G401 (cell line): ENCODE results near the gene INAFM2. TPM values are rescaled to one million over a fixed set of nuclear protein-coding genes. Genes with fewer than 3 reads are reported as not detected.
A peak's percentile ranks its signal among the peaks of the same experiment; 100 is the strongest.

ENCODE experiments used
- DNase-seq: peaks from one replicate; pipeline ENCODE4 v3.0.0-alpha.2; 2015; ENCODE audit warnings: low spot score
- in situ Hi-C: cut with HindIII; loops from 2 replicates; pipeline ENCODE4 v1.10.0; 2016; ENCODE audit warnings: low sequenced_read_pairs, mixed read lengths
- total RNA-seq: library from RNA; depleted of rRNA; stranded (reverse); fragments of >200 nt; shearing (Covaris generic); gene quantifications from 2 replicates; pipeline ENCODE4 v1.2.3, GENCODE V29; 2014

Gene INAFM2
- total RNA-seq, 1 experiment from 2014 or later, result 203 TPM

- in situ Hi-C loops, result no loop called here
- no peak for DNase-seq
Observed at GRCh38 chr15:40302288-40302886, 21.1 kb upstream of the INAFM2 start.

DNA sequence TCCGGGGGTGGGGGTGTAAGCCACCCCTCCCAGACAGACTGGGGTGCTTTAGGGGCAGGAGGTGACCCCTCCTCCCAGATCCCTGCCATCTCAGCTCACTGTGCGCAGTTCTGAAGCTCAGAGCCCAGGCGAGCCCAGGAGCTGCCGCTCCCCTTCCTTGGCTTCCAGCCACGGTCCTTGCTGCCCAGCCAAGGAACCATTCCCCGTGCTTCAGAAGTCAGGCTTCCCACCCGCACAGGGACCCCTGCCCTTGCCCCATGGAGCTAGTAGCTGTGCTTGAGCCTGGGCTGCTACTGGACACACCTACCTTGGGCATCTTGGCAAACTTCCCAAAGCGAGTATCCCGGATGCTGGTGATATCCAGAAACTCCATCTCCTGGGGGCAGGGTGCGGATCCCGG, 20.5 kb upstream of the INAFM2 start:
- in situ Hi-C loops, result no loop called here
- no peak for DNase-seq

DNA sequence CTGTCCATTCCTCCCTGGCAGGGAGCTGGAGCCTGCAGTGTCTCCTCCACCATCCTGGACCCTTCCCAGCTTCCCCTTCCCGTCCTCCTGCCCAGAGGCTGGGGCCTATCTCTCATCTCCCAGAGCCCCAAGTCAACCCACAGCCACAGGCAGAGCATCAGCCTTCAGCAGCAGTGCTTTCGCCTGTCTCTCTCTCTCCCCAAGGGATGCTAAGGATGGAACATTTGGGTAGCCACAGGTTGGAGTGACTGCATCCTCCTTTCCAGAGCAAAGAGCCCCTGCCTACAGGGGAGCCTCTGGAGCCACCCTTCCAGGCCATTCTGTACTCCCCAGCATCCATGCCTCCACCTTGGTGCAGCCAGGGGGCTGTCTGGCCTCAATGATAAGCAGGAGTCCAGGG, 19.9 kb upstream of the INAFM2 start:
- in situ Hi-C loops, result no loop called here
- no peak for DNase-seq

- no peak for DNase-seq
- in situ Hi-C loops, result no loop called here
Observed at GRCh38 chr15:40305281-40305680, 18.2 kb upstream of the INAFM2 start.

DNA sequence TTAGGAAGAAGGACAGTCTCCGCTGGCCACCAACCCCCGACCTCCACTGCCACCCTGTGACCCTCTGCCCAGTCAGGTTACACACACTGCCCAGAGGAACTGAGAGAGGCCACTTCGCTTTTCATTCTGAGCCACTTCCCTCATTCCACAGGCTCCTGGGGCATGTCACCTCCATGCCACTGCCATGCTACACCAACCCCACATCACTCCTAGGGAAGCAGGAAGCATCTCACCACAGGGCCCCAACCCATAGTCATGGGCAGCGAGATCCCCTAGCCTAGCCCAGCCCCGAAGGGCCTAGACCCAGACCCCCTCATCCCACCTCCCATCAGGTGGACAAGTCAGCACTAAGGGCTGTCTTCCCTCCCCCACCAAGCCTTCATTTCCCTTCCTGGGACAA, 17.1 kb upstream of the INAFM2 start:
- in situ Hi-C loops, result no loop called here
- no peak for DNase-seq

DNA sequence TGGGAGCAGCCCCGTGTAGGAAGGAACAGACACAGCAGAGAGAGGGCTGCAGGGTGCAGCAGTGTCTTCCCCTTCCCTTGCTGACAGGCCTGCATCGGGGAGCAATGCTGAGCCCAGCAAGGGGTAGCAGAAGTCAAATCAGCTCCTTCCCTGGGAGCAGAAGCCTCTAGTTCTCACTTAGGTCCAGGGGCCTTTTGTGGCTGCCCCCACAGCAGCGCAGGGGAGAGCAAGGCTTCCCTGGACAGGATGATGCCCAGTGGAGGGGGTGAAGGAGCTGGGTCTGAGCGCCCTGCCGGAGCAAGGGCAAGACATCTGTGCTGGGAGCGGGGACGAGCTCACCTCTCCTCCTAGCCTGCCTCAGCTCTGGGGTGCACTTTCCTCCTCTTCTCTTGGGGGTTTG, 16.6 kb upstream of the INAFM2 start:
- no peak for DNase-seq
- in situ Hi-C loops, result no loop called here

DNA sequence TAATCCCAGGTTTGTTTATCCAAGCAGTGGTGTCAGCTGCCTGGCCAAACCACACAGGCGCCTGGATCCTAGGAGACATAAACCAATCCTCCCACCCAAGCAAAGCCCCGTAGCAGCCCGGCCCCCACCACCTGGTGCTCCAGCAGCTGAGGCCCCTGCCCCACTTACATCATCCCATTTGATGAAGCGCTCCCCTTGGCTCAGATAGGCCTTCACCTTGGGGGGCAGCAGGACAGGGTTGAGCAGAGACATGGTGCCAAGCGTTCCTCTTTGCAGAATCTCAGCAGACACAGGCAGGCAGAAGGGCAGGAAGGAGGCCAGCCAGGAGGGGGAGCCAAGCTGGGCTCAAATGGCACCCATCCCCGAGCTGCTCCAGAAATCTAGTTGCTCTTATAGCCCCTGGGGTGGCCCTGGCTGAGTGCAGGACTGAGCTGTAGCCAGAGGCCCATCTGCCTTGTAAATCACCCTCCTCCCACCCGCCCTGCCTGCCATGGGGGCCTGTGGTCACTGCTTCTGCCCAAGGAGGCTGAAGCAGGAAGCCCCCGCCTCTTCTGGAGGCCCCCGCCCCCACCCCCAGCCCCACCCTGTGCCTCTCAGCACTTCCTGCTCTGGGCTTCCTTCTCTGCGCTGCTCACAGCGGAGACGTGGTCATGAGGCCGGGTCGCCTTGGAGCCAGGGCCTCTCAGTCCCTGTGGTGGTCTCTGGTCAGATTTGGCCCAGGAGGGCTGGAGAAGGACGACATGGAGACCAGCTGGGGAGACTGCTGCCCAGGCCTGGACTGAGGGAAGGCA, 15.9 kb upstream of the INAFM2 start, which contains the start of gene PLCB2:
TSS of gene PLCB2 (minus strand) at position 515 of the 791 bp plus-strand sequence. CDS start at position 252, 263 bp downstream.
- no peak for DNase-seq
- in situ Hi-C loops, result no loop called here

- DNase-seq, result no peak
- in situ Hi-C loops, result no loop called here
Observed at GRCh38 chr15:40309344-40309862, 14.1 kb upstream of the INAFM2 start.

DNA sequence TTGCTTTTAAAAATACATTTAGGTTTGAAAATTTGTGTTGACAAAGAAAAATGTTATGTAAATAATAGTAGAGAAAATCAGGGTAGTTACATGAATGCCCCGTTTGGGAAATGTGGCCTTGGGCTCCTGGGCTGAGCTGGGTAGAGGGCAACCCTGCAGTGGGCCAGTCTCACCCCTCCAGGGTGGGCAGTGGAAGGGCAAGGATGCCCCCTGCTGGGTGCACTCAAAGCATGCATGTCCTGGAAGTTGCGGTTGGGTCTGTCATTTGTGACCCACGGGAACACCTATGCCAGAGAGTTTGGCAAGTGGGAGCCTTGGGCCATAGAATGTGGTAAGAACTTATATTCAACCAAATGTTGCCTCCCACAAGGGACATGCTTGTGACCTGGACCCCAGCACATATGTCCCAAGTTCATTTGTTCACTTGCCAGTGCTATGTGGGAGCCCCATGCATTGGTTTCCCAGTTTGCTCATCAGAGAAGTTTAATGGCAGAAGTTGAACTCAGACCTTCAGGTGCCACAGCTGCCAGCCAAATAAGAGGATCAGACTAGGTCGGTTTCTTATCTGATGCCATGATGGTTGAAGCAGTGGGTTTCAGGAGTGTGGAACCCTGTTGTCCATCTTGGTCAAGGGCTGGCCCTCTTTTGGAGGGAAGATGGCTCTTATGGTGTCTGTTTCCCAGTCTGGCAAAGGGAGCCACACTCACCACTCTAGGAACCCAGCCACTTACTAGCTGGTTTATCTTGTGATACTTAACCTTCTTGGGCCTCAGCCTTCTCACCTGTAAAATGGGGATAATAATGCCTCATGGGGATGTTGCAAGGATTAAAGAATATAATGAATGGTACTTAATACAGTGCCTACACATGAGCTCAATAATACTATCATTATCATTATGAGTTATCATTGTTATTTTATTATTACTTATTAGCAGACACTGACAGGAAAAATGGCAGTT, 13.2 kb upstream of the INAFM2 start:
- in situ Hi-C loops, result no loop called here
- DNase-seq, result no peak

DNA sequence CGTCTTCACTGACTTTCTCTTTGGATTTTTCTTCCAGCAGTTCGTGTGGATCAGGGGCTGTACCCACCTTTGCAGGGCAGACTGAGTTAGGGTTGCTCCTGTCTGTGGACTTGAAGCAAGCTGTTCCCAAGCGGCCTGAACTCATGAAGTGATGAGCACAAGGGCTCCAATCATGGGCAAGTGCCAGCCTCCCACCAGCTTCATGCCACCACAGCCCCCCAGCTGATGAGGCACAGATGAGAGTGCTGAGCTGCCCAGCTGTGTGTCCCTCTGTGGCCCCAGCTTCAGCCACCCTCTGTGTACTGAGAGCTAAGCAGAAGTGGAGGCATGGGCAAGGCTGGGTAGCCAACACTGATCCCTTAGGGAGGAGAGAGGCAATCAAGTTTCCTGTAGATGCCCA, 12.5 kb upstream of the INAFM2 start:
- no peak for DNase-seq

DNA sequence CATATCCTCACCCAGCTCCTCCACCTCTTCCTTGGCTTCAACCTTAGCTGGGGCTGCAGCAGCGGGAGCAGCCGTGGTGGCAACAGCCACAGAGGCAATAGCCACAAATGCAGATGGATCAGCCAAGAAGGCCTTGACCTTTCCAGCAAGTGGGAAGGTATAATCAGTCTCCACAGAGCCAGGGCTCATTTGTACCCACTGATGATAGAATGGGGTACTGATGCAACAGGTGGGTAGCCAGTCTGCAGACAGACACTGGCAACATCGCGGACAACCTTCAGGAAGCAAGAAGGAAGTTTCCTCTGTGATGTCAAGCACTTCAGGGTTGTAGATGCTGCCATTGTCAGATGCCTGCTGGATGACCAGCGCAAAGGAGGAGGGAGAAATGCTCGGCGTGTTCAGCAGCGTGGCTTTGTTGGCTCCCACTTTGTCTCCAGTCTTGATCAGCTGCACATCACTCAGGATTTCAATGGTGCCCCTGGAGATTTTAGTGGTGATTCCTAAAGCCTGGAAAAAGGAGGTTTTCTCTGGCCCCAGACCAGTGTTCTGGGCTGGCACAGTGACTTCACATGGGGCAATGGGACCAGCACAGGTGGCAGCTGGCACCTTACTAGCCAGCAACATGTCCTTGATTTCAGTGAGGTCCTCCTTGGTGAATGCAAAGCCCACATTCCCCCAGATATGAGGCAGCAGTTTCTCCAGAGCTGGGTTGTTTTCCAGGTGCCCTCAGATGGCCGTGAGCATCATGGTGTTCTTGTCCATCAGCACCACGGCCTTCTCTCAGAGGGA, 10.9 kb upstream of the INAFM2 start:
- DNase-seq, result no peak
- in situ Hi-C loops, result no loop called here

More for the DNA sequence above, 12.5 kb upstream of the INAFM2 start:
- in situ Hi-C loops, result no loop called here

GRCh38 chr15:40313531-40314398, 9.7 kb upstream of the INAFM2 start:
- in situ Hi-C loops, result no loop called here

GRCh38 chr15:40314723-40315276, 8.7 kb upstream of the INAFM2 start:
- in situ Hi-C loops, result no loop called here
- DNase-seq, result no peak

More at GRCh38 chr15:40313531-40314398, 9.7 kb upstream of the INAFM2 start:
- DNase-seq, result peak; percentile 87

DNA sequence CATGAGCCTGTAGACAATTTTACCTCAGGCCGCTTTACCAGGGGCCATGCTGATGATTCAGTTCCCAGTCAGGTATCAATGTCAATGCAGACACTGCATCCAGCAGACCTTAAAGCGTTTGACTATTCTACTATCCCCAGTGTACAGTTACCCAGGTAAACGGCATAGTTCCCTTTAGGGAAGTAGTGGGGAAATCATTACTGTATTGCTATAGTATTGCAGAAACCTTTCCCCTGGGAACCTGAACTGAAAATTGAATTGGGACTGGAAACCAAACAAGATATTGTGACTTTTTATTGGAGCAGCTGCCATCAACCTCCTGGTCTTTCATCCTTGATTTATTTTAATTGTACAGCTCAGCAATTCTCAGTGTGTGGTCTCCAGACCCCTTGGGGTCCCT, 6.6 kb upstream of the INAFM2 start:
- in situ Hi-C loops, result no loop called here
- no peak for DNase-seq

DNA sequence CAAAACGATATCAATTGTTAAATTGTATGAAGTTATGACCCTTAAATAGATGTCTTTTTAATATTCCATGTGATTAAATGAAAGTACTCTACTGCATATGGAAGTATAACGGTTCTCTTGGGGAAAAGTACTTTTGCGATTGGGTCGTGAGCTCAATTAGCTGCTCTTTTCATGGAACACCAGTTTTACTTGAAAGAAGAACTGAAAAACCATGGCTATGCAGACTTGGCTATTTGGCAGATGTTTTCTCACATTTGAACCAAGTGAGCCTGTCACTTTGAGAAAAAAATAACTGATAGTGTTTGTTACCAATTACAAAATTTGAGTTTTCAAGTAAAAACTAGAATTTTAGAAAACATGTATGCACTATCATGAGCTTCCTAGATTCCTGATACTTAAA, 5.9 kb upstream of the INAFM2 start:
- in situ Hi-C loops, result no loop called here
- no peak for DNase-seq

DNA sequence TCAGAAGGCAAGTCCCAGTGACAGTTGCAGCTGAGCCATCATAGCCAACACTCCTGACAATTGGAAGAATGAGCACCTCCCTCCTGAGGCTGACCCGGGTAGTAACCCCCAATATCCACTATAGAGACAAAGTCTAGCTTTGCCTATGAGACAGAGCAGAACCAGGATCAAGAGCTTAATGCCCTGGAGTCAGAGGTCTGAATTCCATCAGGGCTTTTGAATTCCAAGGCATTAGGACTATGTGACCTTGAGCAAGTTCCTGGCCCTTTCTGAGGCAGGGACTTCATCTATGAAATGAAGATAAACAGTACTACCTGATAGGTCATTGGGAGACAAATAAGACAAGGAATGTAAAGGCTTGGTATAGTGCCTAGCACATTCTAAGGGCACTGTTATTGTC, 3.1 kb upstream of the INAFM2 start:
- DNase-seq, result peak; percentile 64
- in situ Hi-C loops, result no loop called here

GRCh38 chr15:40320931-40321371, 2.5 kb upstream of the INAFM2 start:
- in situ Hi-C loops, result no loop called here
- DNase-seq, result peak; percentile 91
